IPS-18c (cell line): ENCODE results near the gene DPPA3.
"Not testable (repeated sequence)": the region's sequence is repeated elsewhere in the genome, so short reads cannot be mapped to it uniquely, and the experiment has no call there.

Experiments
- H3K4me3 ChIP-seq: 2 replicates; pipeline ENCODE4 v1.7.0; 2013; ENCODE audit warnings: low read depth, mild to moderate bottlenecking, low read length, moderate library complexity; ENCODE audit not compliant: insufficient read depth
- H3K9me3 ChIP-seq: one replicate; pipeline ENCODE4 v1.6.1; 2013; ENCODE audit warnings: mild to moderate bottlenecking, low read length, moderate library complexity; ENCODE audit not compliant: control insufficient read depth, insufficient read depth

DPPA3 gene

DNA sequence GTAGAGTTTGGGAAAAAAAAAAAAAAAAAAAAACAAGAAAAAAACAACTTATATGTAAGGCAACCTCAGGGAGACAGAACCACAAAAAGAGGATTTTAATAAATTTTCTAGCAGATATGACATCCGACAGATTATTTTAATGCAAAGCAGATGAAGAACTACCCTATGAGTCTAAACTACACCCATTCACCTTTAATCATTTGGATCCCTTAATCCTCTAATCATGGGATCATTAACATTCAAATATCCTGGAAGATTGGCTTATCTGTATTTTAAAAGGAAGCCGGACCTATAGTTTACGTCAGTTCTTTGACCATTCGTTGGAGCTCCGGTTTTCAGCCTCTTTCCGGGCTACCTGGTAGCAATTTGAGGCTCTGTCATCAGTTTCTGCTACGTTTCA is at the start of gene DPPA3:
TSS of gene DPPA3 (plus strand) at position 301 of the 400 bp plus-strand sequence. CDS start 138 bp downstream, outside the sequence.
- Histone ChIP-seq H3K9me3 (no peaks in the 10 kb centered on the region), H3K4me3 (no peak within 1 kb of the TSS)

DNA sequence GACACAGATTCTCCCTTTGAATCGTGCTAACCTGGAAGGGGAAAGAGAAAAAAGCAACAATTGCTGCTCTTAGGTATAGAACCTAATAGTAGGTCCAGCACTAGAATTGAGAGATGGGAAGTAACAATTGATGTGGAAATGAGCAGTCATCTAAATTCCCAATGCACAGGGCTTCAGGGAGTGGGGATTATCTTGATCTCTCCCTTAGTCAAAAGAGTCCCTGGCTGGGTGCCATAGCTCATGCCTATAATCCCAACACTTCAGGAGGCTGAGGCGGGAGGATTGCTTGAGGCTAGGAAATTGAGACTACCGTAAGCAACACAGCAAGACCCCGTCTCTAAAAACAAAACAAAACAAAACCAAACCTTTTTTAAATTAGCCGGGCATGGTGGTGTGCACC is 49.5 kb upstream of the DPPA3 start:
- no peaks in the 10 kb centered on the region for H3K9me3 ChIP-seq
- no peak overlapping the region for H3K4me3 ChIP-seq

DNA sequence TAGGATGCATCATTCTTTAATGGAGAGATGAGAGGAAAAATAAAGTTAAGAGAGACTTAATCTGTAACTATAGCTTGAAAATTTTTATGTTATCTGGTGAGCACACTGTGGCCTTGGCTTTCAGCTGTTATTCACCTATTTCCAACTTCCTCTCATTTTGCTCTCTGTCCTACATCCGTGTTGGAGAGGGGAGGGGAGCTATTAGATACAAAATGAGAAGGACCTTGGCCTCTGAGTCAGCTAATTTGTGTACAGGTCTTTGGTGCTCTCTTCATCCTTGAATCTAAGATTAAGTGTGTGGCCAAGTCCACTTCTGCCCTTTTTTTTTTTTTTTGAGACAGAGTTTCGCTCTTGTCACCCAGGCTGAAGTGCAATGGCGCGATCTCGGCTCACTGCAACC is 44.6 kb upstream of the DPPA3 start:
- Histone ChIP-seq H3K4me3 (no peak overlapping the region), H3K9me3 (no peaks in the 10 kb centered on the region)

DNA sequence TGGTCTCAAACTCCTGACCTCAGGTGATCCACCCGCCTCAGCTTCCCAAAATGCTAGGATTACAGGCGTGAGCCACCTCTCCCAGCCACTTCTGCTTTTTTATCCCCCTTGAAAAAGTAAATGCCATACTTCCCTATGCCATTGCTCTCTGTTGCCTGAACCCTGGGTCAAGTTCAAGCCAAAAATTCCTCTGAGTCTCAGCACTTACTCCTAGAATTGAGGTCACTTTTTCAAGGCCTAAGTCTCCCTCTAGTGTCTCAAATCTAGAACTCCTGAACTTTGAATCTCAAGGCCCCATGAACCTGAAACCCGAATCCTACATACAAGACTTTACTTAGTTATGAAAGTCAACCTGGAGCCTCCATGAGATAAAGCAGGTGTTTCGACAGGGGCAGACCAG is 44.1 kb upstream of the DPPA3 start:
- H3K4me3 ChIP-seq: no peak overlapping the region
- no peaks in the 10 kb centered on the region for H3K9me3 ChIP-seq

DNA sequence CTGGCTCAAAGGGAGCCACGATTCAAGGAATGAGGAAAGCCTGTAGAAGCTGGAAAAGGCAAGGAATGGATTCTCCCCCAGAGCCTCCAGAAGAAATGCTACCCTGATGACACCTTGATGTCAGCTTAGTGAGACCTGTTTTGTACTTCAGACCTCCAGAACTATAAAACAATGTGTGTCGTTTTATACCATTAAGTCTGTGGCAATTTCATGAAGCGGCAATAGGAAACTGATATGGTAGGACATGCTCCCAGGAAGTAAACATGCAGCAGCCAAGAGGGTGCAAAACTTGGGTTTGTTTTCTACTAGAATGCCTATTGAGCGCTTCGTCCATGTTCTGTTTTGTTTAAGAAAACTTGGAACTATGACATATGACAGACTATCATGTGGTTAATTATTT is 43.1 kb upstream of the DPPA3 start:
- H3K4me3 ChIP-seq: no peak overlapping the region
- no peaks in the 10 kb centered on the region for H3K9me3 ChIP-seq

DNA sequence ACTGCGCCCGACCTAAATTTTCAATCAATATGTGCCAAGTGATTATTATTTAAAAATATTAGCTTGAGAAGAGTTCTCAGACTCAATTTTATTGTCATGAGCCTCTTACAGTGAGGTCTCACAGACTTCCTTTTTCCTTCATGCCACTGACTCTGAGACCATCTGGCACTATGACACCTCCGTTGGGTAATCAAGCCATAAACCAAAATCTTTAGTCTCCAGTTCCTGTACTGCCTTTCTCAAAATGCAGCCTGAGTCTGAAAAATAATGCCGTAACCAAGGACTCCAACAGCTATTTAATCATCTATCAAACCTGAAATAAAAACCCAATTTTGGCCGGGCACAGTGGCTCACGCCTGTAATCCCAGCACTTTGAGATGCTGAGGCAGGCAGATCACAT is 35.8 kb upstream of the DPPA3 start:
- H3K4me3 ChIP-seq, H3K9me3 ChIP-seq: not testable (repeated sequence)

DNA sequence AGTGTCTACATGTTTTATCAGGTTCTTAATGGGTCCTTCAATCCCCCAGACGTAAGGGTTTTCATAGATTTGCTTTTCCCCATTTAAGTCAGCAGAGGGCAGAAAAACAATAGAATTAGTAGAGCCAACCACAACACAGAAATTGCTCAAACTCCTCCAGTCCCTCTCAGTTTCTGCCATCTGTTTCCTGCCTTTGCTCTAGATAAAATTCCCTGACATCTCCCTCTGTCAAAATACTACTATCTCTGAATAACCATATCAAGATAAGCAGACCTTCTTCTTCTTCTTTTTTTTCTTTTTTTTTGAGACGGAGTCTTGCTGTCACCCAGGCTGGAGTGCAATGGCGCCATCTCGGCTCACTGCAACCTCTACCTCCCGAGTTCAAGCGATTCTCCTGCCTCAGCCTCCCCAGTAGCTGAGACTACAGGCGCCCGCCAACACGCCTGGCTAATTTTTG is 33.8 kb upstream of the DPPA3 start:
- not testable (repeated sequence) for H3K4me3 ChIP-seq, H3K9me3 ChIP-seq

DNA sequence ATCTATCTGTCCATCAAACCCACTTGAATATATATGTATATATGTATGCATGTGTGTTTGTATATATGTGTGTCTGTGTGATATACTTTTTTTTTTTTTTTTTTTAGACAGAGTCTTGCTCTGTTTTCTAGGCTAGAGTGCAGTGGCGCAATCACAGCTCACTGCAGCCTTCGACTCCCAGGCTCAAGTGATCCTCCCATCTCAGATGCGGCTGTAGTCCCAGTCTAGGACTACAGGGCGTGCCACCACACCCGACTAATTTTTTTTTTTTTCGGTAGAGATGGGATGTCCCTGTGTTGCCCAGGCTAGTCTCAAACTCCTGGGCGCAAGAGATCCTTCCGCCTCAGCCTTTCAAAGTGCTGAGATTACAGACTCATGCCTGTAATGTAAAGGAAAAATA is 32.5 kb upstream of the DPPA3 start:
- no peak overlapping the region for H3K4me3 ChIP-seq
- H3K9me3 ChIP-seq: no peaks in the 10 kb centered on the region

DNA sequence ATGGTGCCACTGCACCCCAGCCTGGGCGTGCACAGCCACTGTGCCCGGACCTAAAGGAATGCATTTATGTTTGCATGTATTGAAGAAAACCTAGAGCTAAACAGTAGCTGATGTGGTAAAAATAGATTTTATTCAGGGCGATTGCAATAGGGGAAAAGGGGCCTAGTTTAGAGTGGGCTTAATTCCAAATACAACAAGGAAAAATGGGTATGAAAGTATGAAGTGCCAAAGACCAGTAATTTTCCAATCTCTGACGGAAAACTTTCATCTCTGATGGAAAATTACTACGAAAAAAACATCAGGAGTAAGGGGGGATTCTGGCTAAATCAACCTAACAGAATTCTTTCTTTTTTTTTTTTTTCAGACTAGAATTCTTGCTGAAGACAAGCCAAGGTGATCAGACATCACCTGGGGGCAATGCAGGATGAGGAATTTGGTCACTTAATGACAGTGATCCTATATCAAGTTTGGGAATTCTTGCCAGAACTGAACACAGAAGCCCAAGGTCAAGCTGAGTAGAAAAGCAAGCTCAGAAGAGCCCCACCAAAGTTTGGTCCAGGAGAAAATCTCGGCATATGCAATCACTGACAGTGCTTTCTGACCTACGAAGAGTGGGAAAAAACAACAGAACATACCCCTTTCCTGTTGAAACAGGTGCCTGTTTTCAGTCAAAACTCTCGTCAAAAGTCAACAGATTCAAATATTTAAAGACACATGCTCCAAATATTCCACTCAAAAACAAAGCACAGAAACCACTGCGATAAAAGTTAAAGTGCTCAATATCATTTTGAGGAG is 31.8 kb upstream of the DPPA3 start:
- no peaks in the 10 kb centered on the region for H3K9me3 ChIP-seq
- no peak overlapping the region for H3K4me3 ChIP-seq

DNA sequence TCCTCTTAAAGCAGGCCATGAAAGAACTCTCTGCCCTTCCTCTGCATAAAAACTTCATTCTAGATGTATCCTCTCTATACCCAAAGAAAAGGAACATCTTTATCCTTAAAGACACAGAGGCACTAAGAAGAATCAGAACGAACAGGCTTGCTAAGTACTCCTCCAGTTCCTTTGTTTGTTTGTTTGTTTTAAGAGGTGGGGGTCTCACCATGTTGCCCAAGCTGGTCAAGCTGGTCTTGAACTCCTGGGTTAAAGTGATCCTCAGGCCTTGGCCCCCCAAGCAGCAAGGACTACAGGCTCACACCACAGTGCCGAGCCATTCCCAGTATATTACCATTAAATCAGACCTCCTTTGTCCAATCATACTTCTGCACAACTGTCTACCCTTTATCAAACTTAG is 29.7 kb upstream of the DPPA3 start:
- Histone ChIP-seq H3K9me3 (no peaks in the 10 kb centered on the region), H3K4me3 (no peak overlapping the region)

DNA sequence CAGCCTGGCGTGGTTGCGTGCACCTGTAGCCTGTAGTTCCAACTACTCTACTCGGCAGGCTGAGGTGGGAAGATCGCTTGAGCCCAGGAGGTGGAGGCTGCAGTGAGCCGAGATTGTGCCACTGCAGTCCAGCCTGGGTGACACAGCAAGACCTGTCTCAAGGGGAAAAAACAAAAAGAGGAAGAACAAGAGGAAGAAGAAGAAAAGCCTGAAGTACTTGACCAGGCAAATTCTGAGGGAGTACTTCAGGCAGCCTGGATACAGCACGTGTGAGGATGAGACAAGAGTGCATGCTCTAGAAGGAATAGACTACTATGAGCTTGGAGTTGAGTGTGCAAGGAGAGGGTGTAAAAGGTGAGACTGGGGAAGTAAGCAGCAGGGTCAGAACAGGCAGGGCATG is 17.4 kb upstream of the DPPA3 start:
- Histone ChIP-seq H3K4me3 (no peak overlapping the region), H3K9me3 (no peaks in the 10 kb centered on the region)

DNA sequence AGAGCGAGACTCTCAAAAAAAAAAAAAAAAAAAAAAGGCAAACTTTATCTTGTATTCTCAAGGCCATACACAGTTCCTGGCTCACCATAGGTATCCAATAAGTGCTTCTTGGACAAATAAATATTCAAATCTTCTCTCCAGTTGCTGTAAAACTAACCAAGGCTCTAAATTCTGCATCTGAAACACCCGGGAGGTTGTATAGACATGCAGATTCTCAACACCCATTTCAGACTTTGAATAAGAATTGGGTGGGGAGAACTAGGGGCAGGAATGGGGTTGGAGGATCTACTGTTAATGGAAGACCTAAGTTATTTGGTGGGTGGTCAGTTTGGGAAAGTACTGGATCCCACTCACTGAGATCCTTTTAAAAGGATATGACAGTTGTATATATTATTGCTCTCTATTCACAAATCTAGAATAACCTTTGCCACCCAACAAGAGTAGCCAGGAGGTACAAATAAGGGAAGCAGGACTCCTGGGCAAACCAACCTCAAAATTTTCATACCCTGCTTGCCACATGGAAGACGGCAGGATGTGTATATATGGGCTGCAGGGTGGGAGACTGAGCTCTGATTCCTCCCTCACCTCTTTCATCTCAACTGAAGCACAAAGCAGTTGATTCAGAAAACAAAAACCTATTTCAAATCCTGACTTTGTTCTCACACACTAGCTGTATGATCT is 16.5 kb upstream of the DPPA3 start:
- Histone ChIP-seq H3K9me3 (no peaks in the 10 kb centered on the region), H3K4me3 (no peak overlapping the region)

DNA sequence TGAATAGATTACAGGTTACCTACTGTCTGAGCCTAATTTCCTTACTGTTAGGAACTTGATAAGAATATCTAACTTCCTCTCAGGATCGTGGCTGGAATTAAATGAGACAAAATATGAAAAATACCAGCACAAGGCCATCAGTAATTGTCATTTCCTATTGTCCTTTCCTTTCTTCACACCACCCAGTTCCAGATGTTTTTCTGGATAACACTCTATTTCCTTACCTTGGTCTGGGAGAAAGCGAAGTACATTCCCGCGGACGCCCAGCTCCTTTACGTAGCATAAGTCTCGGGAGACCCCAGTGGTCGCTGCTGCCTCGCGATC is 16.0 kb upstream of the DPPA3 start:
- no peak overlapping the region for H3K4me3 ChIP-seq
- no peaks in the 10 kb centered on the region for H3K9me3 ChIP-seq

DNA sequence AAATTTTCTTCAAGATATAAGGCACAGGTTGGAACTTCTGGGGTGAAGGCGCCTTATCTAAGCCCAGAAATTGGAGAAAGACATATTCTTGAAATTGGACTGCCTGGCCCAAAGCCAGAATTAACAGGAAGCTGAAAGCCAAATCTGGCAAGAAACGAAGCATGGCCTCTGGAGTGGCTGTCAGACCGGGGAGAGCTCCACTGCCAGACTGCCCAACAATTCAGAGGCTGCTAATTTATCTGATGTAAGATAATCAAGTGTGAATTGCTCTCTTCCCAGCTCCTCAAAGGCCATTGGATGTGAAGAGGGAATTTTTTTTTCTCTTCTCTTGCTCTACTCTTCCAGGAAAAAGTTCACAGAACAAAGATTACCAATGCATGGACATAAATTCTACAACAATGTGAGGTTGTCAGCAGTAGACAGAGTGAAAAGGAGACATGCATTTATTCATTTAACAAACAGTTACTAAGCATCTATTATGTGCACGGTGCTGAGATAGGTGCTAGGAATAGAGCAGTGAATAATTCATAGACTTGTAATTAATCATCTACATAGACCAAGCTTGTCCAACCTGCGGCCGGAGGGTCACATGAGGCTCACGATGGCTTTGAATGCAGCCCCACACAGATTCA is 15.6 kb upstream of the DPPA3 start, which contains the start of gene GDF3:
TSS of gene GDF3 (minus strand) at position 210 of the 632 bp plus-strand sequence. CDS start at position 163, 47 bp downstream.
- H3K9me3 ChIP-seq: no peaks in the 10 kb centered on the region
- no peak within 1 kb of the TSS for H3K4me3 ChIP-seq

DNA sequence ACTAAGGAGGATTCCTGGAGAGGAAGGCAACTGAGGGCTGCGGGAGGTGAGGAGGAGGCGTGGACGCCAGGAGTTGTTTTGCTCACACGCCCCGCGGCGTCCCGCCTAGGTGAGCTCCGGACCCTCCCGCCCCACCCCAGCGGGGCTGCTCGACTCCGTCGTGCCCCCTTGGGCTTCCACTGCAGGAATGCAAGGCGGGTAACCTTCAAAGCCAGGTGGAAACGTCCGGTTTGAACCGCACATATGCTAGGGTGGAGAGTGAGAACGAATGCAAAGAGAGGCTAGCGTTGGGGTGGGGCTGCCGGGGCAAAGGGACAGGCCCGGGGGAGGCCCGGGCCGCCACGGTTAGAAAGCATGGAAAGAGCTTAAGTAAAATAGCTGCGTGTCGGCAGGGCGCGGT is 5.4 kb upstream of the DPPA3 start:
- Histone ChIP-seq H3K4me3 (no peak overlapping the region), H3K9me3 (no peaks in the 10 kb centered on the region)

DNA sequence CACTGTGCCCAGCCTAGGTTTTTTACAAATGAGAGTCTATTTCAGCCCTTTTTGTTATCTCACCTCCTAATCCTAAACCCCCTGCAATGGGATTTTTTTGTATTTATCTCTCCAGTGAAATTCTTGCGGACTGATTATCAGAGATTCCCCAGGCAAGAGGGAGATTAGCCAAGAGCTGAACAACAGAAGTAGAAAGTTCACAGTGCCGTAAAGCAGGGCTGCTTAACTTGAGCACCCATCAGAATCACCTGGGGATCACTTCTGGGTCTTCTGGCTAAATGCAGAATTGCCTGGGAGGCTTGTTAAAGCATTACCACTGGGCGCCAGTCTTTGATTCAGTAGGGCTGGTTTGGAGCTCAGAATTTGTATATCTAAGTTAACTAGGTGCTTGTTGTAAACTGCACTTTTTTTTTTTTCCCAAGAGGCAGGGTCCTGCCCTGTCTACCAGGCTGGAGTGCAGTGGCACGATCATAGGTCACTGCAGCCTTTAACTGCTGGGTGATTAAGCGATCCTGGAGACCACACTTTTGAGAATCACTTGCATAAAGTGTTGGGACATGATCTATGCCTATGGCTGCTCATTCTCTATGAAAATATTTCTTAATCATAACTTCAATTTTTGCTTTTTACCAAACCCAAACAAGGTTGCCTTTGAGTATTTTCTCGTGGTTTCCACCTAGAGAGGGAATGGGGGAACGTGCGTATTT is 1.1 kb upstream of the DPPA3 start:
- H3K4me3 ChIP-seq: no peak overlapping the region

DNA sequence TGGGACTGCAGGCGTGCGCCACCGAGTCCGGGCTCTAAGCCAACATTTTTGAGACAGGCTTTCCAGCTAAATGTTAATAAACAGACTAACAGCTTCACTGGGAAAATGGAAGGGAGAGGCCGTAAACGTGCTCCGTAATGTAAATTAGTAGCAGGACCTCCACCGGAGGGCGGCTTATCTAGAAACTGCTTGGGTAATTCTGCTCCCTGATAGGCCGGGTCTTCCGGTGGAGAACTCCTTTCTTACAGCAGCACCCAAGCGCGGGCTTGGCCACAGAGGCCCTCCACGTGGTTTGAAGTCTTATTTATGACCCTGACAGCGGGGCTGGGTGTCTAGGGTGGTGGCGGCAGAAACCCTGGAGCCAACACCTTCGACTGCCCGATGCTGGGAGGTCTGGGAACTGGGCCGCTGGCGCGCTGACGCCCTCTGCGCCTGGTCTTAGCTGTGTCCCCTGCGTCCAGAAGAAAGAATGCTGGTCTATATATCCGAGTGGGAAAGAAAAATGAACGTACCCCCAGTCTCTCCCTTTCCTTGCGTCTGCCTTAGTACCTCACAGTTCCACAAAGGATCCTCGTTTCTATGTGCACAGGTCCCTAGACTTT is 1.7 kb downstream of the DPPA3 start:
- no peak overlapping the region for H3K4me3 ChIP-seq
- no peaks in the 10 kb centered on the region for H3K9me3 ChIP-seq

More for the DNA sequence above, 1.1 kb upstream of the DPPA3 start:
- H3K9me3 ChIP-seq: no peaks in the 10 kb centered on the region
